Uterine smooth muscle cell (primary cell): ENCODE results near the gene OLAH. TPM values are rescaled to one million over a fixed set of nuclear protein-coding genes. Genes with fewer than 3 reads are reported as not detected.

Experiments used
- total RNA-seq: library from RNA; depleted of rRNA; stranded (reverse); fragments of >200 nt; gene quantifications from 2 replicates; pipeline ENCODE4 v1.2.3, GENCODE V29; 2014

OLAH gene
- 0.25 TPM in 1 of 2 replicates, not detected in the other for total RNA-seq

DNA sequence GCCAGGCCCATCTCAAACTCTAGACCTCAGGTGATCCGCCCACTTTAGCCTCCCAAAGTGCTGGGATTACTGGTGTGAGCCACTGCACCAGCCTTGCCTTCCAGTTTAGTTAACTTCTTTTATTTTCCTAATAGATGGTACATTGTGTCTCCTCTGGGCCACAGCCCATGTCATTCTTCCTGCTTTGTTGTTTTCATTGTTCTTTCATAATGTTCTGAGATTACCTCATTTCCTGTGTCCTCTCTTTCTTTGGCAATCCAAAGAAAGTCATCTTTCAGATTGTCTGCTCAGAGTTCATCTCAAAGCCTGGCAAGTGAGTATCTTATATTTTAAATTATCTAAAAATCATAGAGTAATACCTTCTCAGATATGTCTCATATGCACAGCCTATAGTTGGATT, at the start of gene OLAH:
Gene OLAH (plus strand): TSS at position 270 of the 400 bp plus-strand sequence. CDS start 3,346 bp downstream, outside the sequence.

DNA sequence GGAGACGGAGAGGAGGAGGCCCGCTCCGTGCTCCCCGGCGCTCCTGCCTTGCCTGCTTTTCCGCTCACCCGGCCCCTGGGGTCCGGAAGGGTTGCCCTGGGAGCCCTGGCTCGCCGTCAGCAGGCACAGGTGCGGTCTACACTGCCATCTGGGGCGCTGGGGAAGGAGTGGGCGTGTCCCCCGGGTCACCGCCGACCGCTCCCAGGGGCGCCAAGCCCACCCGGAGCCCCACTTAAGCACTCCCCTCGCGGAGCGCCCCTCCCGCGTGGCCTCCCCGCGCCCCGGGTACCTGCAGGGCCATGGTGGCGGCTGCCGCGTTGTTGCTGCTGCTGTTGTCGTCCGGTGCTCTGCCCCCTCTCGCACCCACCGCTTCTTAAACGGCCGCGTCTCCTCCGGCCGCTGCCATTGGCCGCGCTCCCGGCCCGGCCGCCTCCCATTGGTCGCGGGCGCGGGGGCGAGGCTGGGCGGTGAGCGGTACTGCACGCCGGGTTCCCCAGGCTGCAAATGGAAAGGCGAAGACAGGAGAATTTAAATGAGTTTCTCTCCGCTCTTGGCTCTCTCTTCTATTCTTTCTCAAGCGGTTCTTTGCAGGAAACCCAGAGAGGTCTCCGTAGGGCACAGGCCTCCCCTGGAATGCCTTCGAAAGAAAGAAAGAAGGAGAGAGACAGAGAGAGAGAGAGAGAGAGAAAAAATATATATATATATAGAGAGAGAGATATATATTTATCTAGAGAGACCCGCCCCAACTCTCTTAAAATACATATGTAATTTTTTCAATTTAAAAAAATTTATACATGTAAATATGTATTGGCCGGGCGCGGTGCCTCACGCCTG, 44.9 kb downstream of the OLAH start, which contains the start of gene ACBD7:
Gene ACBD7 (minus strand): TSS at position 349 of the 834 bp plus-strand sequence. CDS start 48 bp downstream, at position 301.

DNA sequence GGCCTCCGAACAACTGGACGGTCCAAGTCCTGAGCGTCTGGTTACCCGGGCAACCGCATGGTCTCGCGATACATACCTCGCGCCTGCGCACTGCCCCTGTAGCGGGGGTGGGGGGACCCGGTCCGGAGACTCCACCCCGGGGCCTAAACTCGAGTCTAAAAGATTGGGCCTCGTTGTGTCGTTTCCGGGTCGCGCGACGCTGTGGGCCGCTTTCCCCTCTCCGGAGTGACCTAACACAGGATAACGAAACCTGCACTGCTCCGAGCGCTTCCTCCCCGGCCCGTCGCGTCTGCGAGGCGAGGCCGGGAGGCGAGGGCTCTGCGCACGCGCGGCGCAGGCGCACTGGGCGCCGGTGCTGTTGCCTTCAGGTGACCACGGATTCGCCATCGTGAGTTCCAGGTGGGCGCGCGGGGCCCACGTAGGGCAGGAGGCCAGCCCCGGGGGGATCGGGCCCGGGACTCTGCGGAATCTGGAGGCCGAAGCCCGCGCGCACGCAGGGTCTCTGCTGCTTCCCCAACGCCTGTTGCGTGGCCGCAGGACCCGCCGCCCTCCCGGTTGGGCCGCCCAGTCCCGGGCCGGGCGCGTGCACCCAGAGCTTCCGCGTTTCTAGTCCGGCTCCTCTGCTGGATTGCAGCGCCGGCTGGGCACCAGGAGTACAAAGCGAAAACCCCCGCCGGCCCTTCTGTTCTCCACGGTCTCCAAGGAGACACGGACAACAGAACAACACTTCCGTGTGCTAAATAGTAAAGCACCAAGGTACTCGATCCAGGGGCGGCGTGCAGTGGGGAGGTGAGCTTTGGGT, 53.5 kb downstream of the OLAH start, which contains the start of gene RPP38:
Gene RPP38 (plus strand): TSS at position 345 of the 802 bp plus-strand sequence. CDS start 5,960 bp downstream, outside the sequence.

Other genes starting within 250 kb of the OLAH start
- gene CDNF, start 205.9 kb upstream of the OLAH start, total RNA-seq: 1.1 and 1.3 TPM in 2 replicates
- 12.2 and 23.8 TPM in 2 replicates for gene HSPA14, start 205.6 kb upstream of the OLAH start, total RNA-seq
- 14.9 and 18.3 TPM in 2 replicates for gene MSANTD7, start 205.6 kb upstream of the OLAH start, total RNA-seq
- gene SUV39H2, start 165.1 kb upstream of the OLAH start, total RNA-seq: 15.6 and 29.1 TPM in 2 replicates
- 13.1 and 18.5 TPM in 2 replicates for gene DCLRE1C, start 89.8 kb upstream of the OLAH start, total RNA-seq
- not detected in 2 replicates for gene MEIG1, start 84.6 kb upstream of the OLAH start, total RNA-seq
- gene ACBD7, start 44.8 kb downstream of the OLAH start, total RNA-seq: 2.9 and 4.5 TPM in 2 replicates
- gene RPP38, start 53.4 kb downstream of the OLAH start, total RNA-seq: 15.0 and 15.7 TPM in 2 replicates
- 35.2 and 39.0 TPM in 2 replicates for gene NMT2, start 124.8 kb downstream of the OLAH start, total RNA-seq